ENCODE results near the gene MLKL.

Gene MLKL

DNA sequence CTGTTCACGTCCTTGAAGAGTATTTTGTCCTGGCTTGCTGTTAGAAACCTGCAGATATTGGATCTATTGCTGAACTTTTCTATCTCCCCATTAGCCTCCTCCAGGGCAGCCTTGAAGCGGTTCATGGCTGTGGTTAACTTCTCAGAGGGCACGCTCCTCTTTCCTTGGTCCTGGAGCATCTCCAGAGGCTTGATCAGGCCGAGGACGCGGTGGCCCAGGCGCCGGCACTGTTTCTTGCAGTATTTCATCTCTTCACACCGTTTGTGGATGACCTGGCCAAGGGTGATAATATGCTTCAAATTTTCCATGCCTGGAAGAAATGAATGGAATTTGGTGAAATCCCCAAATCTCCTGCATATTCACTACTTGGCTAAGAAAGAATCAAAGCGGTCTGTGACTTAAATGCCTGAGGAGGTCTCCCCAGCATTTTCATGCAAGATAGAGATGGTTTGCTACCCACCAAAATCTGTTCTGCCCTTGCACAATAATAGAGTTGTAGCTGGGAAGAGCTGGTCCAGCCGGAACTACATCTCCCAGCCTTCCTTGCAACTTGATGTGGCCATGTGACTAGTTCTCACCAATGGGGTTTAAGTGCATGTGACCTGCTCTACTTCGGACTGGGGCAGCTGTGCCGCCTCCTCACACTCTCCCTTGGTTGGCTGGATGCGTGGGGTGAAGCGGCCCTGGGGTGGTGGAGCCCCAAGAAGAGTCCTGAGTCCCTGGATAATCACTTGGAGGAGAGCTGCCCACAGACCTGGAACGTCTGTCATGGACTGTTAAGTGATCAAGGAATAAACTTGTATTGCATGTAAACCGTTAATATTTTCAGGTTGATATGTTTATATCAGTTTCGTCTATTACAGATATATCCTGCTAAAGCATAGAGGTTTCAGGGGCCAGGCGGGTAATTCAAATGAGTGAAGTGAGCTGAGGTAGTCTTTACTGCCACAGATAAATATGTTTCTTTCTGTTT, 4.9 kb downstream of the MLKL start:
- peak overlapping the region; percentile 34 for H3K4me3 ChIP-seq (ENCODE audit: low read depth, low read length)
- no peak for TF ChIP-seq CTCF (IDR thresholded peaks at IDR 0.05; ENCODE audit: low read depth, low read length)
- DNase-seq (ENCODE audit: low read depth, low spot score), result peak; percentile 87
- in situ Hi-C loops (cut with HindIII; ENCODE audit: low sequenced_read_pairs), result no loop called here

- no peak for DNase-seq (ENCODE audit: low read depth, low spot score)
- no peak for TF ChIP-seq CTCF (IDR thresholded peaks at IDR 0.05; ENCODE audit: low read depth, low read length)
- in situ Hi-C loops (cut with HindIII; ENCODE audit: low sequenced_read_pairs), result no loop called here
- no peak overlapping the region for H3K4me3 ChIP-seq (ENCODE audit: low read depth, low read length)
Measured at GRCh38 chr16:74691093-74691855, 9.4 kb downstream of the MLKL start.

DNA sequence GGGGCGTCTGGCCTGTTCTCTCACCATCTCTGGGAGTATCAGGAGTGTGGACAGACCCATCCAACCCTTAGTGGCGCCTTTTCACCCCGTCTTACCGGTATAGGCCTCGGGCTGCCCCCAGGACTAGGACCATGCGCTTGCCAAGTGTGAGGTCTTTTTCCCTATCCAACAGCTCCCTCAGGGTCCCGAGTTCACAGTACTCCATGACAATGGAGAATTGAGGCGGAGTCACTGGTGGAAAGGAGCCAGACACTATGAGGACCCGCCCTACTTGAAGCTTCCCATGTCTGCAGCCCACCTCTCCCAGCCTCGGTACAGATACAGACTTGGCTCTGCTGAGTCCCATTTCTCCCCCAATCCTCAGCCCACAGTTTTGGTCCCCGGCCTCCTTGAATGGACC, 18.1 kb downstream of the MLKL start:
- TF ChIP-seq CTCF (IDR thresholded peaks at IDR 0.05; ENCODE audit: low read depth, low read length), result no peak
- in situ Hi-C loops (cut with HindIII; ENCODE audit: low sequenced_read_pairs), result no loop called here
- H3K4me3 ChIP-seq (ENCODE audit: low read depth, low read length), result no peak overlapping the region
- no peak for DNase-seq (ENCODE audit: low read depth, low spot score)

DNA sequence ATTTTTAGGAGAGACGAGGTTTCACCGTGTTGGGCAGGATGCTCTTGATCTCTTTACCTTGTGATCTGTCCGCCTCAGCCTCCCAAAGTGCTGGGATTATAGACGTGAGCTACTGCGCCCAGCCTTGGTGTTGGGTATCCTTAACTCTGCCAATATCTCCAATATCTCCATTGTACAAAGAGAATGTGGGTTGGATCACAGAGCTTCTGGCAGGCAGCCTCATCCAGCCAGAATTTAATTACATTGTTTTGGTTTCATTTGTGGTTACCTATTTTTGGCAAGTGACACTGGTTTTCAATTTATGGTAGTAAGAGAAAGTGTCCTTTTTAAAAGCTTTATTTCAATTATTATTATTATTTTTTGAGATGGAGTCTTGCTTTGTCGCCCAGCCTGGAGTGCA, 20.0 kb downstream of the MLKL start:
- in situ Hi-C loops (cut with HindIII; ENCODE audit: low sequenced_read_pairs), result no loop called here
- no peak for TF ChIP-seq CTCF (IDR thresholded peaks at IDR 0.05; ENCODE audit: low read depth, low read length)
- DNase-seq (ENCODE audit: low read depth, low spot score), result no peak
- no peak overlapping the region for H3K4me3 ChIP-seq (ENCODE audit: low read depth, low read length)

- H3K4me3 ChIP-seq (ENCODE audit: low read depth, low read length), result no peak overlapping the region
- no peak for DNase-seq (ENCODE audit: low read depth, low spot score)
- TF ChIP-seq CTCF (IDR thresholded peaks at IDR 0.05; ENCODE audit: low read depth, low read length), result no peak
- in situ Hi-C loops (cut with HindIII; ENCODE audit: low sequenced_read_pairs), result no loop called here
Measured at GRCh38 chr16:74679983-74680382, 20.7 kb downstream of the MLKL start.

GRCh38 chr16:74677868-74678267, 22.8 kb downstream of the MLKL start:
- TF ChIP-seq CTCF (IDR thresholded peaks at IDR 0.05; ENCODE audit: low read depth, low read length), result no peak
- no peak for DNase-seq (ENCODE audit: low read depth, low spot score)
- no peak overlapping the region for H3K4me3 ChIP-seq (ENCODE audit: low read depth, low read length)
- in situ Hi-C loops (cut with HindIII; ENCODE audit: low sequenced_read_pairs), result no loop called here

Measured in astrocyte of the spinal cord (primary cell).